ENCODE results near the gene RAB31.

The RAB31 gene

DNA sequence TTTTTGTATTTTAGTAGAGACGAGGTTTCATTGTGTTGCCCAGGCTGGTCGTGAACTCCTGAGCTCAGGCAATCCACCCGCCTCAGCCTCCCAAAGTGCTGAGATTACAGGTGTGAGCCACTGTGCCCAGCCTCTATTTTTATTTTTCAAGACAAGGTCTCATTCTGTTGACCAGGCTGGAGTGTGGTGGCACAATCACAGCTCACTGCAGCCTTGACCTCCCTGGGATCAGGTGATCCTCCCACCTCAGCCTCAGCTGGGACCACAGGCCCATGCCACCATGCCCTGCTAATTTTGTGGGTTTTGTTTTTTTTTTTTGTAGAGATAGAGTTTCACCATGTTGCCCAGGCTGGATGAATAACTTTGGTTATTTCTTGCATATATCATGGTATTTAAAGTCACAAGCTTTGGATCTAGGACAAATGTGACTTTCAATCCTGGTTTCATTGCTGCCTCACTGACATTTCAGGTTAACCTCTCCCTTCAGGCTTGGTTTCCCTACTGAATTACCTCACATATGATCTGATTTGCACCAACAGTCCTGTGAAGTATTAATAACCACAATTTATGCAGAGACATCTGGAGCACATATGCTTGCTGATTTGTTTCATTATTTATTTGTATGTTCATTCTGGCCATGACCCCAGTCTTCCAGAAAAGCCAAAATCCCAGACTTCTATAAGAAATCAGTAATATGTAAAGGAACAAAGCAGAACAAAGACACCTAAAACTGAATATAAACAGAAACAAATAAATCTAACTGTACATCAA is 17.5 kb upstream of the RAB31 start:
- ChIA-PET POLR2A (no interaction called here), CTCF (interaction anchor here (0.6 kb wide), 1 partner anchor 896 kb away, joined by 3 read pairs; no protein-coding TSS in a partner anchor)
- TF ChIP-seq, protein P1, sequence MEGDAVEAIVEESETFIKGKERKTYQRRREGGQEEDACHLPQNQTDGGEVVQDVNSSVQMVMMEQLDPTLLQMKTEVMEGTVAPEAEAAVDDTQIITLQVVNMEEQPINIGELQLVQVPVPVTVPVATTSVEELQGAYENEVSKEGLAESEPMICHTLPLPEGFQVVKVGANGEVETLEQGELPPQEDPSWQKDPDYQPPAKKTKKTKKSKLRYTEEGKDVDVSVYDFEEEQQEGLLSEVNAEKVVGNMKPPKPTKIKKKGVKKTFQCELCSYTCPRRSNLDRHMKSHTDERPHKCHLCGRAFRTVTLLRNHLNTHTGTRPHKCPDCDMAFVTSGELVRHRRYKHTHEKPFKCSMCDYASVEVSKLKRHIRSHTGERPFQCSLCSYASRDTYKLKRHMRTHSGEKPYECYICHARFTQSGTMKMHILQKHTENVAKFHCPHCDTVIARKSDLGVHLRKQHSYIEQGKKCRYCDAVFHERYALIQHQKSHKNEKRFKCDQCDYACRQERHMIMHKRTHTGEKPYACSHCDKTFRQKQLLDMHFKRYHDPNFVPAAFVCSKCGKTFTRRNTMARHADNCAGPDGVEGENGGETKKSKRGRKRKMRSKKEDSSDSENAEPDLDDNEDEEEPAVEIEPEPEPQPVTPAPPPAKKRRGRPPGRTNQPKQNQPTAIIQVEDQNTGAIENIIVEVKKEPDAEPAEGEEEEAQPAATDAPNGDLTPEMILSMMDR (IDR thresholded peaks at IDR 0.05; ENCODE audit: control extremely low read depth, extremely low read depth, low read depth, missing control alignments): no peak
- no peak for DNase-seq (ENCODE audit: extremely low spot score)

DNA sequence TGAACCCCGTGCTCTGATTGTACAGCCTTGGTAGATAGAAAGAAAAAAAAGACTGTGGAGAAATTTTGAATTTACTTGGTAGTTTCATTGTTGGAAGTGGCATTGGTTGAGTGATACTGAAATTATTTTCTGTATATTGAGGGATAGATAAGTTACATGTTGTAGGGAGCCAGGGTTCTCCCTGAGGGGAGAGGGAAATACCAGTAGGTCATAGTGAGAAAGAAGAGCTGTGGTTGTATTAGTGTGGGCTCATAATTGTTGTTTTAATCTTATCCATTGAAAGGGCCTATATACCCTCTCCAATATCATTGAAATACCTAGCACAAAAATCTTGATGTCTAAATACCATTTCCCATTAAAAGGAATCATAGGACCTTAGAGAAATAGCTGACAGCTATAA is 16.9 kb upstream of the RAB31 start:
- ChIA-PET POLR2A (no interaction called here), CTCF (interaction anchor here (0.6 to 0.9 kb wide), 2 partner anchors 18 to 895 kb away, joined by 3 read pairs; no protein-coding TSS in a partner anchor)
- DNase-seq (ENCODE audit: extremely low spot score): no peak
- TF ChIP-seq, protein P1 (IDR thresholded peaks at IDR 0.05; ENCODE audit: control extremely low read depth, extremely low read depth, low read depth, missing control alignments): no peak

DNA sequence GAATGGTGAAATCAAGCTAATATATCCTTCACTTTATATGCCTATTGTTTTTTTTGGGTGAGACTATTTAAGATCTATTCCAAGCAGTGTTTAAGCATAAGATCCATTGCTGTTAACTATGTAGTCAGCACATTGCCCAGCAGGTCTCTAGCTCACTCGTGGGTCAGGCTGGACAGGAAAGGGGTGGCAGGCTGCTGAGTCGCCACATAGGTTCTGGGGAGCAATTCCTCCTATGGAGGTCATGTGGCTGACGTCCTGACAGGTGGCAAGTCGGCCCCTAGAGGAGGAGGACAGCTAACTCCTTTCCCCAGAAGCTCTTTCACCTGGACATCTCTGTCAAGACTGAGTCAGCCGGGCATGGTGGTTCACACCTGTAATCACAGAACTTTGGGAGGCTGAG is 13.9 kb upstream of the RAB31 start:
- no peak for DNase-seq (ENCODE audit: extremely low spot score)
- TF ChIP-seq, protein P1 (IDR thresholded peaks at IDR 0.05; ENCODE audit: control extremely low read depth, extremely low read depth, low read depth, missing control alignments): no peak
- POLR2A ChIA-PET: no interaction called here
- CTCF ChIA-PET: interaction anchor here (1.3 kb wide), 1 partner anchor 10 kb away, joined by 5 read pairs; no protein-coding TSS in a partner anchor

DNA sequence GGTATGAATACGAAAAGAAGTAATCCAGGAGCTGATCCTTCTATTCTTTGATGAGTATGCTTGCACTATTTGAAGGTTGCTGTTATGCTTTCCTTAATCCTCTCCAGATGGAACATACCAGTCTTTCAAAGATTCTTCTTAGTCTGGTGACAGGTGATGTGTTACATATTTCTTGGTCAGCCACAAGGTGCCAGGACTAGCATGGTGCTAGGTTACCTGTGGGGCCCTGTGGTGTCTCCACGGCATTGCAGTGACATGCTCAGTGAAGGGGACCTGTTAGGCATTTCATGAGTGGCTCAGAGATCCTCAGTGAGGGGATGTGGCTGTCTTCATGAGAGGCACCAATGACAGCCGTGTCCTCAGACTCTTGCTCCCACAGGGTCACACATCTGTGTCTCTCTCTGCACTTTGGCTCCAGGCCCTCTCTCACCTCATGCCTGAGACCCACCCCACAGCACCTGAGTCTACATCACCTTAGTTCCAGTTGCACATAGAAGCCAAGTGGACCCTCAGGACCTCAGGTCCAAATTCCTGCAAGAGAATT is 13.1 kb upstream of the RAB31 start:
- TF ChIP-seq, protein P1 (IDR thresholded peaks at IDR 0.05; ENCODE audit: control extremely low read depth, extremely low read depth, low read depth, missing control alignments): no peak
- ChIA-PET POLR2A (no interaction called here), CTCF (interaction anchor here (1.3 kb wide), 1 partner anchor 9 kb away, joined by 5 read pairs; no protein-coding TSS in a partner anchor)
- no peak for DNase-seq (ENCODE audit: extremely low spot score)

DNA sequence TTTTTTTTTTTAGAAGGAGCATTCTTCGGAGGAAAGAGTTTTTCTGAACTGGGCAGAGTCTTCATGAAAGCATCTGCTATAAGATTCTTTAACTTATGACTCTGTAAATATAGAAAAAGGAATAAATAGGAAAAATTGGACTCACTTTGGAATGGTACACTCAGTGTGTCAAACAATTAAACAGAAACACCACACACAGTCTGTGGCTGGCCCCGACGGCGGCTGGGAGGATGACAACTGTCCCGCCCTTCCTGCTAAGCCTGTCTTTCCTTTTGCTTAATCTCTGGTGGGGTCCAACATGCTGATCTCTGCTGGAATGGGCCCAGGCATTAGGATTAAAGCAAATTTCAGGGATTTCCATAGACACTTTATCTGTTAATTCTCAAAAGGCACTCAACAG is 12.5 kb upstream of the RAB31 start:
- CTCF ChIA-PET: no interaction called here
- POLR2A ChIA-PET: no interaction called here
- TF ChIP-seq, protein P1 (IDR thresholded peaks at IDR 0.05; ENCODE audit: control extremely low read depth, extremely low read depth, low read depth, missing control alignments): no peak
- DNase-seq (ENCODE audit: extremely low spot score): no peak

DNA sequence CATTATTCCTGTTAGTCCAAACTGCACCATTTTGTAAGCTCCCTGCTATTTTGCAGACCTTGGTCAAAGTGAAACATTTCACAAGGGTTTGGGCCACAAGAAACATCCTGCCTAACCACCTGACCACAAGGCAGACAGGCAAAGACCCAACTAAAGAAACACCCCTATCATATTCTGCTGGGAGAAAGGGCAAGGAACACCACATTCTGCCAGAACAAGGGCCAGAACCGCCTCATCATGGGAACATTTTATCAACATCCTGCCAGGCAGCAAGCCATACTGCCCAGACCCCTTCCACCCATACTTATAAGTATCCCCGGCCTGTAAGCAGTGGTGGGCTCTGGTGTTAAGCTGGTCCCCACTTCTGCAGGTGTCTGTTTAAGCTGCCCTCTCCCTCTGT is 12.0 kb upstream of the RAB31 start:
- no peak for DNase-seq (ENCODE audit: extremely low spot score)
- POLR2A ChIA-PET: no interaction called here
- TF ChIP-seq, protein P1 (IDR thresholded peaks at IDR 0.05; ENCODE audit: control extremely low read depth, extremely low read depth, low read depth, missing control alignments): no peak
- CTCF ChIA-PET: interaction anchor here (0.8 kb wide), 1 partner anchor 121 kb away, joined by 3 read pairs; no protein-coding TSS in a partner anchor
